ENCODE measurements around the gene COLQ. TPM values are rescaled to one million over a fixed set of nuclear protein-coding genes. Genes with fewer than 3 reads are reported as not detected.
A peak's percentile ranks its signal among the peaks of the same experiment; 100 is the strongest.
"Not testable (repeated sequence)": the region's sequence is repeated elsewhere in the genome, so short reads cannot be mapped to it uniquely, and the experiment has no call there.

The COLQ gene
- 6.1 TPM for total RNA-seq

- DNase-seq (ENCODE audit: low spot score): no peak
Measured at GRCh38 chr3:15521573-15521965, at the start of gene COLQ. TSS of gene COLQ (minus strand) at chr3:15521706. CDS start at chr3:15521625, 81 bp downstream.

- no peak for DNase-seq (ENCODE audit: low spot score)
Measured at GRCh38 chr3:15563190-15563589, 41.7 kb upstream of the COLQ start.

GRCh38 chr3:15562560-15562959 is 41.1 kb upstream of the COLQ start:
- DNase-seq (ENCODE audit: low spot score): no peak

- DNase-seq (ENCODE audit: low spot score): no peak
Measured at GRCh38 chr3:15558581-15558980, 37.1 kb upstream of the COLQ start.

- DNase-seq (ENCODE audit: low spot score): peak; percentile 71
Measured at GRCh38 chr3:15557511-15557946, 36.0 kb upstream of the COLQ start.

- DNase-seq (ENCODE audit: low spot score): no peak
Measured at GRCh38 chr3:15556512-15556911, 35.0 kb upstream of the COLQ start.

- no peak for DNase-seq (ENCODE audit: low spot score)
Measured at GRCh38 chr3:15553749-15554148, 32.2 kb upstream of the COLQ start.

- no peak for DNase-seq (ENCODE audit: low spot score)
Measured at GRCh38 chr3:15551902-15552301, 30.4 kb upstream of the COLQ start.

- DNase-seq (ENCODE audit: low spot score): no peak
Measured at GRCh38 chr3:15549846-15550245, 28.3 kb upstream of the COLQ start.

- DNase-seq (ENCODE audit: low spot score): no peak
Measured at GRCh38 chr3:15542614-15543013, 21.1 kb upstream of the COLQ start.

GRCh38 chr3:15541371-15541770 is 19.9 kb upstream of the COLQ start:
- no peak for DNase-seq (ENCODE audit: low spot score)

- no peak for DNase-seq (ENCODE audit: low spot score)
Measured at GRCh38 chr3:15539066-15539465, 17.6 kb upstream of the COLQ start.

GRCh38 chr3:15538345-15538744 is 16.8 kb upstream of the COLQ start:
- no peak for DNase-seq (ENCODE audit: low spot score)

- DNase-seq (ENCODE audit: low spot score): no peak
Measured at GRCh38 chr3:15536856-15537255, 15.3 kb upstream of the COLQ start.

- DNase-seq (ENCODE audit: low spot score): no peak
Measured at GRCh38 chr3:15535732-15536131, 14.2 kb upstream of the COLQ start.

- DNase-seq (ENCODE audit: low spot score): not testable (repeated sequence)
Measured at GRCh38 chr3:15532614-15533013, 11.1 kb upstream of the COLQ start.

- no peak for DNase-seq (ENCODE audit: low spot score)
Measured at GRCh38 chr3:15531346-15531745, 9.8 kb upstream of the COLQ start.

- DNase-seq (ENCODE audit: low spot score): no peak
Measured at GRCh38 chr3:15528854-15529537, 7.5 kb upstream of the COLQ start.

GRCh38 chr3:15527031-15527459 is 5.5 kb upstream of the COLQ start:
- no peak for DNase-seq (ENCODE audit: low spot score)

- DNase-seq (ENCODE audit: low spot score): no peak
Measured at GRCh38 chr3:15525790-15526189, 4.3 kb upstream of the COLQ start.

- DNase-seq (ENCODE audit: low spot score): no peak
Measured at GRCh38 chr3:15523660-15524417, 2.3 kb upstream of the COLQ start.

GRCh38 chr3:15522016-15522415 is 510 bp upstream of the COLQ start:
- DNase-seq (ENCODE audit: low spot score): no peak

Measured in ureter (tissue), 1 donor.